ENCODE results near the gene CACNA1D.

Gene CACNA1D

GRCh38 chr3:53739966-53740365 lies 245.6 kb downstream of the CACNA1D start:
- no peak for TF ChIP-seq CTCF (conservative IDR thresholded peaks at IDR 0.05; ENCODE audit: low read depth, low read length)
- no peak overlapping the region for H3K4me3 ChIP-seq (ENCODE audit: low read length)
- no peak for DNase-seq (ENCODE audit: low read depth)

GRCh38 chr3:53740956-53741355 lies 246.5 kb downstream of the CACNA1D start:
- H3K4me3 ChIP-seq (ENCODE audit: low read length), result no peak overlapping the region
- no peak for TF ChIP-seq CTCF (conservative IDR thresholded peaks at IDR 0.05; ENCODE audit: low read depth, low read length)
- DNase-seq (ENCODE audit: low read depth), result no peak

- H3K4me3 ChIP-seq (ENCODE audit: low read length), result no peak overlapping the region
- no peak for DNase-seq (ENCODE audit: low read depth)
- peak; percentile 14 for TF ChIP-seq CTCF (conservative IDR thresholded peaks at IDR 0.05; ENCODE audit: low read depth, low read length)
Measured at GRCh38 chr3:53744351-53744750, 249.9 kb downstream of the CACNA1D start.

GRCh38 chr3:53747559-53747958 lies 253.1 kb downstream of the CACNA1D start:
- H3K4me3 ChIP-seq (ENCODE audit: low read length), result no peak overlapping the region
- DNase-seq (ENCODE audit: low read depth), result no peak
- TF ChIP-seq CTCF (conservative IDR thresholded peaks at IDR 0.05; ENCODE audit: low read depth, low read length), result no peak

GRCh38 chr3:53748512-53749271 lies 254.3 kb downstream of the CACNA1D start:
- no peak for TF ChIP-seq CTCF (conservative IDR thresholded peaks at IDR 0.05; ENCODE audit: low read depth, low read length)

GRCh38 chr3:53749448-53749847 lies 255.0 kb downstream of the CACNA1D start:
- no peak for TF ChIP-seq CTCF (conservative IDR thresholded peaks at IDR 0.05; ENCODE audit: low read depth, low read length)
- no peak overlapping the region for H3K4me3 ChIP-seq (ENCODE audit: low read length)
- no peak for DNase-seq (ENCODE audit: low read depth)

More at GRCh38 chr3:53748512-53749271, 254.3 kb downstream of the CACNA1D start:
- DNase-seq (ENCODE audit: low read depth), result no peak
- no peak overlapping the region for H3K4me3 ChIP-seq (ENCODE audit: low read length)
